OCI-LY3 (cell line): Measurements from ENCODE around the gene TMEM98.
"Not testable (repeated sequence)": the region's sequence is repeated elsewhere in the genome, so short reads cannot be mapped to it uniquely, and the experiment has no call there.

Source experiments
- H2AFZ ChIP-seq: fragments of 200-600, 300-600 bp; shearing (Covaris generic); 2 replicates; pipeline ENCODE4 v1.6.0; 2014; ENCODE audit warnings: antibody characterized with exemption, low read depth, low read length
- H3K27ac ChIP-seq: fragments of 200-600, 300-600 bp; sonication (generic); 2 replicates; pipeline ENCODE4 v1.5.1; 2014; ENCODE audit warnings: mild to moderate bottlenecking, low read length, moderate library complexity, mixed read lengths
- H3K27me3 ChIP-seq: fragments of 200-600, 300-600 bp; sonication (generic); 2 replicates; pipeline ENCODE4 v1.6.1; 2014; ENCODE audit warnings: low read depth, low read length, mixed read lengths
- H3K36me3 ChIP-seq: fragments of 200-600, 300-600 bp; sonication (generic); replicated peaks from 2 replicates; pipeline ENCODE3; 2014; ENCODE audit warnings: low read depth, low read length, mixed read lengths
- H3K4me1 ChIP-seq: fragments of 300-600, 200-600 bp; sonication (generic); 2 replicates; pipeline ENCODE4 v1.6.1; 2014; ENCODE audit warnings: low read length, mixed read lengths
- H3K4me2 ChIP-seq: fragments of 200-600, 300-600 bp; sonication (generic); 2 replicates; pipeline ENCODE4 v1.6.1; 2014; ENCODE audit warnings: low read length, mixed read lengths
- H3K4me3 ChIP-seq: fragments of 300-600, 200-600 bp; sonication (generic); 2 replicates; pipeline ENCODE4 v1.5.1; 2014; ENCODE audit warnings: antibody characterized with exemption, mild to moderate bottlenecking, low read length, moderate library complexity
- H3K79me2 ChIP-seq: fragments of 300-600, 200-600 bp; shearing (Covaris generic); 2 replicates; pipeline ENCODE4 v1.6.1; 2014; ENCODE audit warnings: mild to moderate bottlenecking, low read length, mixed read lengths
- H3K9ac ChIP-seq: fragments of 300-600, 200-600 bp; shearing (Covaris generic); 2 replicates; pipeline ENCODE4 v1.6.0; 2014; ENCODE audit warnings: mild to moderate bottlenecking, low read length, moderate library complexity
- H3K9me3 ChIP-seq: fragments of 200-600, 300-600 bp; shearing (Covaris generic); 2 replicates; pipeline ENCODE4 v1.6.1; 2014; ENCODE audit warnings: low read length, mixed read lengths; ENCODE audit not compliant: insufficient read depth
- H4K20me1 ChIP-seq: fragments of 200-600, 300-600 bp; sonication (generic); 2 replicates; pipeline ENCODE4 v1.6.1; 2016; ENCODE audit warnings: low read length, mixed read lengths; ENCODE audit not compliant: insufficient read depth
- CTCF ChIP-seq: fragments of 200-600, 300-600 bp; sonication (generic); IDR thresholded peaks from 2 replicates; pipeline ENCODE4 v1.5.1; 2014; ENCODE audit warnings: antibody characterized with exemption, low read length, low read depth
- EZH2phosphoT487 ChIP-seq: fragments of 200-600 bp; shearing (Covaris generic); IDR thresholded peaks from 2 replicates; pipeline ENCODE4 v1.6.1; 2018; ENCODE audit warnings: antibody characterized with exemption, mixed run types, low read depth

Gene TMEM98

DNA sequence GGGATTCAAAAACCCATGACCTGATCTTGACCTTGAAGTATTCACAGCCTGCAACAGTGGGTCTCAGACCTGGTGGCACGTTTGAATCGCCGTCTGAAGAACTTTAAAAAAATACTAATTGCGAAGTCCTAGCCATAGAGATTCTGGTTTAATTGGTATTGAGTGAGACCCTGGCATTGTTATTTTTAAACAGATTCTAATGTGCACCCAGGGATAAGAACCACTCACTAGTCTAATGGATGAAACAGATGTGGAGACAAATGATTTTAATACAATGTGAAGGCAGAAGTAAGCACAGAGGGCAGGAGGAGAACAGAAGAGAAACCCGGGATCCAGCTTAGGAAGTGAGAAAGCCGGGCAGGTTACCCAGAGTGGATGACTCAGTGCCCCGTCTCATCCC is 21.2 kb downstream of the TMEM98 start:
- no peak for TF ChIP-seq CTCF
- no peak for TF ChIP-seq EZH2phosphoT487
- H3K4me1 ChIP-seq = peaks cover 27% of the 10 kb centered on the region
- no peak overlapping the region for H3K27ac ChIP-seq
- H3K27me3 ChIP-seq = peaks cover 17% of the 10 kb centered on the region
- H2AFZ ChIP-seq = no peak overlapping the region
- H3K9ac ChIP-seq = no peak overlapping the region
- H3K36me3 ChIP-seq = no peaks in the 10 kb centered on the region
- H3K4me3 ChIP-seq = no peak overlapping the region
- no peaks in the 10 kb centered on the region for H4K20me1 ChIP-seq
- no peaks in the 10 kb centered on the region for H3K9me3 ChIP-seq
- H3K4me2 ChIP-seq = no peak overlapping the region
- H3K79me2 ChIP-seq = no peaks in the 10 kb centered on the region

- H3K4me3 ChIP-seq, H3K27ac ChIP-seq, H3K9ac ChIP-seq, H3K9me3 ChIP-seq, H3K36me3 ChIP-seq, H3K4me2 ChIP-seq, H3K79me2 ChIP-seq, H4K20me1 ChIP-seq, H2AFZ ChIP-seq: not testable (repeated sequence)
- Histone ChIP-seq H3K27me3 (peaks cover 35% of the 10 kb centered on the region), H3K4me1 (peaks cover 19% of the 10 kb centered on the region)
Observed at GRCh38 chr17:32952491-32952890, 24.5 kb downstream of the TMEM98 start.

DNA sequence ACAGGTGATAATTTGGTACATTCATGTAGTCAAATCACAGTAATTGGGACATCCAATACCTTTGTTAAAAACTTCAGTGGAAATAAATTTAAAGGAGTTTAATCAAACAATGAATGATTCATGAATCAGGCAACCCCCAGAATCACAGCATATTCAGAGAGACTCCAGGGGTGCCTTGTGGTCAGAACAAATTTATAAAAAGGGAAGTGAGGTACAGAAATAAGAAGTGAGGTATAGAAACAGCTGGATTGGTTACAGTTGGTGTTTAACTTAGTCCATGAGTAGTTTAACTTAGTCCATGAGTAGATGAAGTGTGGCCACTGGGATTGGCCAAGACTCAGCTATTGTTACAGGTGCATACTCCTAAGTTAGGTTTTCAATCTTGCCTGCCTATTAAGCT is 25.1 kb downstream of the TMEM98 start:
- Histone ChIP-seq H3K9ac (no peak overlapping the region), H3K79me2 (no peaks in the 10 kb centered on the region), H2AFZ (no peak overlapping the region), H3K4me3 (no peak overlapping the region), H3K9me3 (no peaks in the 10 kb centered on the region), H3K36me3 (no peaks in the 10 kb centered on the region), H4K20me1 (no peaks in the 10 kb centered on the region), H3K27me3 (peaks cover 35% of the 10 kb centered on the region), H3K4me2 (peak overlapping the region; percentile 42), H3K4me1 (peaks cover 19% of the 10 kb centered on the region), H3K27ac (no peak overlapping the region)
- no peak for TF ChIP-seq EZH2phosphoT487
- no peak for TF ChIP-seq CTCF

- no peak overlapping the region for H3K4me3 ChIP-seq
- no peaks in the 10 kb centered on the region for H3K36me3 ChIP-seq
- H3K4me2 ChIP-seq = peak overlapping the region; percentile 42; the same call in 1 of the 2 replicates
- no peak overlapping the region for H2AFZ ChIP-seq
- no peaks in the 10 kb centered on the region for H3K9me3 ChIP-seq
- no peaks in the 10 kb centered on the region for H3K79me2 ChIP-seq
- no peak overlapping the region for H3K27ac ChIP-seq
- H4K20me1 ChIP-seq = no peaks in the 10 kb centered on the region
- H3K9ac ChIP-seq = no peak overlapping the region
- no peak for TF ChIP-seq EZH2phosphoT487
- no peak for TF ChIP-seq CTCF
- H3K4me1 ChIP-seq = peaks cover 19% of the 10 kb centered on the region
- peaks cover 31% of the 10 kb centered on the region for H3K27me3 ChIP-seq
Observed at GRCh38 chr17:32953857-32954256, 25.9 kb downstream of the TMEM98 start.

GRCh38 chr17:32954477-32954876 is 26.5 kb downstream of the TMEM98 start:
- Histone ChIP-seq H3K9me3 (no peaks in the 10 kb centered on the region), H4K20me1 (no peaks in the 10 kb centered on the region), H3K27ac (no peak overlapping the region), H2AFZ (no peak overlapping the region), H3K4me2 (no peak overlapping the region), H3K27me3 (peaks cover 25% of the 10 kb centered on the region), H3K36me3 (no peaks in the 10 kb centered on the region), H3K79me2 (no peaks in the 10 kb centered on the region), H3K4me1 (peaks cover 19% of the 10 kb centered on the region), H3K4me3 (no peak overlapping the region), H3K9ac (no peak overlapping the region)
- TF ChIP-seq EZH2phosphoT487 = no peak
- no peak for TF ChIP-seq CTCF
